PFSK-1 (cell line): Measurements from ENCODE around the gene TCF25.

ENCODE experiments used
- POLR2AphosphoS5 ChIP-seq: IDR thresholded peaks from 2 replicates; pipeline ENCODE4 v1.6.1; 2012; ENCODE audit warnings: low read depth, mild to moderate bottlenecking, control low read depth, low read length, moderate library complexity
- TF ChIP-seq, protein P1 (sequence below), 2 experiments: IDR thresholded peaks; 2 replicates each; pipeline versions ENCODE4 v1.6.1 to v1.8.0; 2011 to 2012; ENCODE audit warnings: low read depth in 2 of 2, low read length in 2 of 2, control low read depth in 1 of 2, inconsistent platforms in 1 of 2, mild to moderate bottlenecking in 1 of 2, moderate library complexity in 1 of 2; ENCODE audit not compliant: insufficient read depth in 1 of 2

GRCh38 chr16:89845417-89845816 is 28.0 kb upstream of the TCF25 start:
- TF ChIP-seq, protein P1, sequence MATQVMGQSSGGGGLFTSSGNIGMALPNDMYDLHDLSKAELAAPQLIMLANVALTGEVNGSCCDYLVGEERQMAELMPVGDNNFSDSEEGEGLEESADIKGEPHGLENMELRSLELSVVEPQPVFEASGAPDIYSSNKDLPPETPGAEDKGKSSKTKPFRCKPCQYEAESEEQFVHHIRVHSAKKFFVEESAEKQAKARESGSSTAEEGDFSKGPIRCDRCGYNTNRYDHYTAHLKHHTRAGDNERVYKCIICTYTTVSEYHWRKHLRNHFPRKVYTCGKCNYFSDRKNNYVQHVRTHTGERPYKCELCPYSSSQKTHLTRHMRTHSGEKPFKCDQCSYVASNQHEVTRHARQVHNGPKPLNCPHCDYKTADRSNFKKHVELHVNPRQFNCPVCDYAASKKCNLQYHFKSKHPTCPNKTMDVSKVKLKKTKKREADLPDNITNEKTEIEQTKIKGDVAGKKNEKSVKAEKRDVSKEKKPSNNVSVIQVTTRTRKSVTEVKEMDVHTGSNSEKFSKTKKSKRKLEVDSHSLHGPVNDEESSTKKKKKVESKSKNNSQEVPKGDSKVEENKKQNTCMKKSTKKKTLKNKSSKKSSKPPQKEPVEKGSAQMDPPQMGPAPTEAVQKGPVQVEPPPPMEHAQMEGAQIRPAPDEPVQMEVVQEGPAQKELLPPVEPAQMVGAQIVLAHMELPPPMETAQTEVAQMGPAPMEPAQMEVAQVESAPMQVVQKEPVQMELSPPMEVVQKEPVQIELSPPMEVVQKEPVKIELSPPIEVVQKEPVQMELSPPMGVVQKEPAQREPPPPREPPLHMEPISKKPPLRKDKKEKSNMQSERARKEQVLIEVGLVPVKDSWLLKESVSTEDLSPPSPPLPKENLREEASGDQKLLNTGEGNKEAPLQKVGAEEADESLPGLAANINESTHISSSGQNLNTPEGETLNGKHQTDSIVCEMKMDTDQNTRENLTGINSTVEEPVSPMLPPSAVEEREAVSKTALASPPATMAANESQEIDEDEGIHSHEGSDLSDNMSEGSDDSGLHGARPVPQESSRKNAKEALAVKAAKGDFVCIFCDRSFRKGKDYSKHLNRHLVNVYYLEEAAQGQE (IDR thresholded peaks at IDR 0.05; ENCODE audit: insufficient read depth in 1 of 2, low read depth in 2 of 2, low read length in 2 of 2), result no peak
- TF ChIP-seq POLR2AphosphoS5, result no peak
